ENCODE results near the gene RGS1. TPM values are rescaled to one million over a fixed set of nuclear protein-coding genes. Genes with fewer than 3 reads are reported as not detected.

The RGS1 gene
- polyA plus RNA-seq, 1 of the 3 experiments (the other 2 are of a cell fraction): 0.12 TPM

- TF ChIP-seq, protein P1, sequence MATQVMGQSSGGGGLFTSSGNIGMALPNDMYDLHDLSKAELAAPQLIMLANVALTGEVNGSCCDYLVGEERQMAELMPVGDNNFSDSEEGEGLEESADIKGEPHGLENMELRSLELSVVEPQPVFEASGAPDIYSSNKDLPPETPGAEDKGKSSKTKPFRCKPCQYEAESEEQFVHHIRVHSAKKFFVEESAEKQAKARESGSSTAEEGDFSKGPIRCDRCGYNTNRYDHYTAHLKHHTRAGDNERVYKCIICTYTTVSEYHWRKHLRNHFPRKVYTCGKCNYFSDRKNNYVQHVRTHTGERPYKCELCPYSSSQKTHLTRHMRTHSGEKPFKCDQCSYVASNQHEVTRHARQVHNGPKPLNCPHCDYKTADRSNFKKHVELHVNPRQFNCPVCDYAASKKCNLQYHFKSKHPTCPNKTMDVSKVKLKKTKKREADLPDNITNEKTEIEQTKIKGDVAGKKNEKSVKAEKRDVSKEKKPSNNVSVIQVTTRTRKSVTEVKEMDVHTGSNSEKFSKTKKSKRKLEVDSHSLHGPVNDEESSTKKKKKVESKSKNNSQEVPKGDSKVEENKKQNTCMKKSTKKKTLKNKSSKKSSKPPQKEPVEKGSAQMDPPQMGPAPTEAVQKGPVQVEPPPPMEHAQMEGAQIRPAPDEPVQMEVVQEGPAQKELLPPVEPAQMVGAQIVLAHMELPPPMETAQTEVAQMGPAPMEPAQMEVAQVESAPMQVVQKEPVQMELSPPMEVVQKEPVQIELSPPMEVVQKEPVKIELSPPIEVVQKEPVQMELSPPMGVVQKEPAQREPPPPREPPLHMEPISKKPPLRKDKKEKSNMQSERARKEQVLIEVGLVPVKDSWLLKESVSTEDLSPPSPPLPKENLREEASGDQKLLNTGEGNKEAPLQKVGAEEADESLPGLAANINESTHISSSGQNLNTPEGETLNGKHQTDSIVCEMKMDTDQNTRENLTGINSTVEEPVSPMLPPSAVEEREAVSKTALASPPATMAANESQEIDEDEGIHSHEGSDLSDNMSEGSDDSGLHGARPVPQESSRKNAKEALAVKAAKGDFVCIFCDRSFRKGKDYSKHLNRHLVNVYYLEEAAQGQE (IDR thresholded peaks at IDR 0.05; ENCODE audit: low read depth, low read length): no peak
- TF ChIP-seq TCF12 (IDR thresholded peaks at IDR 0.05): no peak
Measured at GRCh38 chr1:192571668-192572067, 3.9 kb upstream of the RGS1 start (continued).

DNA sequence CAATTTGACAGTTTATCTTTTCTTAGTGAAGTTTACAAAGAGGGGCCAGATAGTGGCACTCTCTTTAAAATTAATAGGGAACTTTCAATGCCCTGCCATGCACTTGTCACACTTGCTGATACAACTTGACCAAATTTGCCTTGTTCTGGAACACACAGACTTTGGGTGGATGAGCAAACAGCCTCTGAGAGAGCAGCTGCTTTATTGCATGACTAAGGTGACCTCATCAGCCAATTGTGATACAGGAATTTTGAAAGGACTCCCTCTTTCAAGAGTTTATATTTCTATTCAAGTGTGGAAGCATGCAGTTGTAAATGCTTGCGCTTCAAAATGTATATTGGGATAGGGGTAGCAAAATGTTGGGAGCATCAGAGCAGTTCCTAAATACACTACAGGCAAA, 2.1 kb upstream of the RGS1 start:
- 92% methylated on average over 1 of the region's 1 CpG for WGBS (ENCODE audit: low lambda C conversion rate)
- POLR2A ChIA-PET: no interaction called here

DNA sequence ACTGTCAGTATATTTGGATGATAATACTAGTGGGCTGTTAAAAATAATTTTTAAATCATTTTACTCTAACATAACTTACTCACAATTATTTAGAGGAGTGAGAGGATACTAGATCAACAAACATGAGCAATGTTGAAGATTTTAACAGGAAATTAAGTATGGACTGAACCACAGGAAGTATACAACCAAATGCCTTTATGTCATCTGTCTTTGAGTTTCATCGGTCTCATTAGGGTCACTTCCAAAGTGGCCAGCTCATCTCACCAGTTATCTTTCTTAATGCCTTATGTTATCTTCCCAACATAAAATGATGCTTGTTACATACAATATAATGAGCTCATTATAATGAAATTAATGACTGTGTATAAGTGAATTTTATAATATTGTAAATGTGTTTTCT, 1.5 kb upstream of the RGS1 start:
- H3K36me3 ChIP-seq (replicated peaks in 1 of 2; ENCODE audit: control insufficient read depth in 1 of 2, insufficient read depth in 2 of 2, low read length in 1 of 2): no peaks in the 10 kb centered on the region
- peak overlapping the region in 1 of 2 experiments; percentile 1; a peak in 2 of 4 replicates for H3K27ac ChIP-seq (ENCODE audit: low read depth in 2 of 2, low read length in 1 of 2)
- CTCF ChIA-PET: interaction anchor here (1.6 kb wide), 1 partner anchor 97 kb away, joined by 3 read pairs; no protein-coding TSS in a partner anchor
- H3K4me2 ChIP-seq: no peak overlapping the region
- H2AFZ ChIP-seq (ENCODE audit: low read depth): 0 out of 2 replicates have a peak overlapping the region, but pooled peaks have one; percentile 7
- POLR2A ChIA-PET: no interaction called here
- no peak for DNase-seq
- 66% methylated on average over 1 of the region's 1 CpG for WGBS (ENCODE audit: low lambda C conversion rate)
- peaks cover 4% of the 10 kb centered on the region for H3F3A ChIP-seq (replicated peaks; ENCODE audit: insufficient read depth)
- no peaks in the 10 kb centered on the region for H3K9me3 ChIP-seq
- no peak overlapping the region for H3K9ac ChIP-seq
- H3K4me3 ChIP-seq (ENCODE audit: low read depth in 2 of 2, low read length in 1 of 2): no peak overlapping the region
- no peaks in the 10 kb centered on the region for H3K9me2 ChIP-seq
- H4K20me1 ChIP-seq (ENCODE audit: insufficient read depth): no peaks in the 10 kb centered on the region
- no peak for TF ChIP-seq CHD2 (IDR thresholded peaks at IDR 0.05; ENCODE audit: low read length, partially characterized antibody)
- TF ChIP-seq SIN3A (IDR thresholded peaks at IDR 0.05; ENCODE audit: borderline replicate concordance, low read depth, low read length): no peak
- no peak for TF ChIP-seq FOXJ3 (CRISPR knock-in tag; IDR thresholded peaks at IDR 0.05)
- TF ChIP-seq, protein P2, sequence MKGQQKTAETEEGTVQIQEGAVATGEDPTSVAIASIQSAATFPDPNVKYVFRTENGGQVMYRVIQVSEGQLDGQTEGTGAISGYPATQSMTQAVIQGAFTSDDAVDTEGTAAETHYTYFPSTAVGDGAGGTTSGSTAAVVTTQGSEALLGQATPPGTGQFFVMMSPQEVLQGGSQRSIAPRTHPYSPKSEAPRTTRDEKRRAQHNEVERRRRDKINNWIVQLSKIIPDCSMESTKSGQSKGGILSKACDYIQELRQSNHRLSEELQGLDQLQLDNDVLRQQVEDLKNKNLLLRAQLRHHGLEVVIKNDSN (IDR thresholded peaks at IDR 0.05; ENCODE audit: borderline replicate concordance, low read depth): no peak
- no peak for TF ChIP-seq FOSL2 (IDR thresholded peaks at IDR 0.05; ENCODE audit: borderline replicate concordance, low read depth)
- TF ChIP-seq GABPA (IDR thresholded peaks at IDR 0.05; ENCODE audit: low read depth): no peak
- TF ChIP-seq RXRA (IDR thresholded peaks at IDR 0.05; ENCODE audit: borderline replicate concordance, low read depth): no peak
- TF ChIP-seq EZH2phosphoT487 (IDR thresholded peaks at IDR 0.05; ENCODE audit: borderline replicate concordance, low read depth): no peak
- no peak for TF ChIP-seq USF2 (IDR thresholded peaks at IDR 0.05; ENCODE audit: borderline replicate concordance, low read depth, low read length)
- no peak for TF ChIP-seq IRF3 (IDR thresholded peaks at IDR 0.05; ENCODE audit: low read depth, low read length)
- no peak for TF ChIP-seq RAD21 (IDR thresholded peaks at IDR 0.05; ENCODE audit: low read length)
- no peak for TF ChIP-seq MXI1 (IDR thresholded peaks at IDR 0.05; ENCODE audit: low read depth, low read length)
- no peaks in the 10 kb centered on the region for H3K27me3 ChIP-seq (ENCODE audit: insufficient read depth)
- H3K4me1 ChIP-seq (ENCODE audit: control insufficient read depth in 1 of 2, insufficient read depth in 2 of 2, low read depth in 1 of 2, low read length in 1 of 2): peaks cover 3 to 19% of the 10 kb centered on the region in 2 experiments; a peak in 2 of 4 replicates
- H3K79me2 ChIP-seq (ENCODE audit: insufficient read depth): no peaks in the 10 kb centered on the region

More for the DNA sequence above, 2.1 kb upstream of the RGS1 start:
- Histone ChIP-seq H3K4me3 (ENCODE audit: low read depth in 2 of 2, low read length in 1 of 2) (no peak overlapping the region), H3K4me2 (no peak overlapping the region), H3F3A (replicated peaks; ENCODE audit: insufficient read depth) (peaks cover 4% of the 10 kb centered on the region), H2AFZ (ENCODE audit: low read depth) (peak overlapping the region; percentile 30), H3K79me2 (ENCODE audit: insufficient read depth) (no peaks in the 10 kb centered on the region), H3K4me1 (ENCODE audit: control insufficient read depth in 1 of 2, insufficient read depth in 2 of 2, low read depth in 1 of 2, low read length in 1 of 2) (peaks cover 3 to 18% of the 10 kb centered on the region in 2 experiments; a peak in 2 of 4 replicates), H3K9ac (no peak overlapping the region), H3K27me3 (ENCODE audit: insufficient read depth) (no peaks in the 10 kb centered on the region), H4K20me1 (ENCODE audit: insufficient read depth) (no peaks in the 10 kb centered on the region), H3K9me2 (no peaks in the 10 kb centered on the region), H3K27ac (ENCODE audit: low read depth in 2 of 2, low read length in 1 of 2) (peak overlapping the region; percentile 1 to 39; a peak in 3 of 4 replicates), H3K9me3 (no peaks in the 10 kb centered on the region), H3K36me3 (replicated peaks in 1 of 2; ENCODE audit: control insufficient read depth in 1 of 2, insufficient read depth in 2 of 2, low read length in 1 of 2) (no peaks in the 10 kb centered on the region)
- TF ChIP-seq TEAD4 (IDR thresholded peaks at IDR 0.05; ENCODE audit: borderline replicate concordance, insufficient read depth) (no peak), FOSL2 (IDR thresholded peaks at IDR 0.05; ENCODE audit: borderline replicate concordance, low read depth) (peak; percentile 8; the same call in 1 of the 2 replicates), GATA2 (CRISPR knock-in tag; IDR thresholded peaks at IDR 0.05) (no peak)
- TF ChIP-seq, protein P2 (IDR thresholded peaks at IDR 0.05; ENCODE audit: borderline replicate concordance, low read depth): no peak
- CTCF ChIA-PET: interaction anchor here (1.6 kb wide), 1 partner anchor 96 kb away, joined by 3 read pairs; no protein-coding TSS in a partner anchor
- DNase-seq: no peak

All from SK-N-SH (cell line).